ENCODE measurements around the gene PPAN.

PPAN gene

DNA sequence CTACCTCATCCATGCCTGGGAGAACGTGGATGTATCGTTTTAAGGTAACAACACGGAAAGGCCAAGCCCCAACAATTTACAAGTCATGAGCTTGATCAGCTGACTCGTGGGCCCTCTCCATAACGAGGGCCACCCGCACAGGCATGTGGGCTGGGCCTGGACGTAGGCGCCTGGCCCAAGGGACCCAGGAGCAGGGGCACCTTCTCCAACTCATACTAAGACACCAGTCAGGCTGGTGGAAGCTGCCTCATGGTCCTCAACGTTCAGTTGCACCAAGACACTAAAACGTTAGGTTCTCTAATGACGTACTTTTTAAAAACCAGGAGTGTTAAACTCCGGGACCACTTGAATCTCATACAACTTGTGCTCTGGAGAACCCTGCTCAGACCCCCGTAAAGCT is 35.3 kb downstream of the PPAN start:
- DNase-seq (ENCODE audit: low read depth), result no peak

DNA sequence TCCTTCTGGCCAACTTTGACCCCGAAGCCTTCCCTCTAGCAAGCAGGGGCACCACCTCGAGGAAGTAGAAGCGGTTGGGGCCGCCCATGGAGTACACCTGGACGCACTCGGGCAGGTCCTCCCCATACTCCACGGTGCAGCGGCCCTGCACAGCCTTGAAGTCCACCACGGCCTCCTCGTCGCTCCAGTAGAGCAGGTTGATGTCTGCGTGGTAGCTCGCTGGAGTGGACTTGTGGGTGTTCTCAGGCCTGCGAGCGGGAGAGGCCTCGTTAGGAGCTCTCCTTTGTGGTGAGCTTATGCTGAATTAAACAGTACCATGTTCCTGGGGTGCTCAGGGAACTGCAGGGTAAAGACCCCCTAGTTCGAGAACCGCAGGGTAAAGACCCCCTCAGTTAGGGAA is 35.8 kb downstream of the PPAN start:
- no peak for DNase-seq (ENCODE audit: low read depth)

DNA sequence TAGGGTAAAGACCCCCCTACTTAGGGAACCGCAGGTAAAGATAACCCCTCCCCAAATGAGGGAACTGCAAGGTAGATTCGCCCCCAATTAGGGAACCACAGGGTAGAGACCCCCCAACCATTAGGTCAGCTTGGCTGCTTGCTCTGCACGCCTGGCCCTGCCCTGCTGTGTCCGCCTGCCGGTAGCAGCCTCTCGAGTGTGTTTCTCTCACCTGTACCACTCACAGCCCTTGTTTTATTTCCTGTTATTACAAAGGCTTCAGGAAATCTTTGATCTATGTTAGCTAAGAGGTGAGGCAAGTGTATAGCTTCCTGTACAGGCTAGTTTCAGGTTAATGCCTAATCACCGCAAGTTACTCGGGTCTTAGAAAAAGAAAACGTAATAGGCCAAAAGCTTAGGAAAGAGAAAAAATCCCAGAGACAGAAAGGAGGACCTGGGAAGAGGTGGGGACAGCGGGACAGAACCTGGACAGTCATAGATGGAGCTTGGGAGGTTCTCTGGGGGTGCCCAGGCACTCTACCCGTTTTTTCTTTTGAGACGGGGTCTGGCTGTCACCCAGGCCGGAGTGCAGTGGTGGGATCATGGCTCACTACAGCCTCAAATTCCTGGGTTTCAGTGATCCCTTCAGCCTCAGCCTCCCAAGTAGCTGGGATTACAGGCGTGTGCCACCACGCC is 36.7 kb downstream of the PPAN start:
- no peak for DNase-seq (ENCODE audit: low read depth)

DNA sequence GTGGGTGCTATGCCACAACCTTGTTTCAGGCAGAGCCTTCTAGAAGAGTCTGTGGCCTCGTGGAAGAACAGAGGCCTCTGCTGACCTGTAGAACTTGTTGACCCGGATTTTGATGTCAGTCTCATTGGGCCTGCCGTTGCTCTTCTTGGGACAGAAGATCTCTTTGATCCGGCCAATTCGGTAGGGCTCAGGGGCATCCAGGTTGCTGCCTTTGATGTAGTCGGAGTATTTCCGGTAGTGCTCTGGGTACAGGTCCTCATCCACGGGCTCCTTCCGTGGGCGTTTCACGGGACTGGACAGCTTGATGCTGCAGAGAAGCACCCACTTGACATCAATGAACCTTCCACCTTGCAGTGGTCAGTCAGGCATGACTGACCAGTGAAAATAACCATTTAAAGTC is 37.5 kb downstream of the PPAN start:
- no peak for DNase-seq (ENCODE audit: low read depth)

DNA sequence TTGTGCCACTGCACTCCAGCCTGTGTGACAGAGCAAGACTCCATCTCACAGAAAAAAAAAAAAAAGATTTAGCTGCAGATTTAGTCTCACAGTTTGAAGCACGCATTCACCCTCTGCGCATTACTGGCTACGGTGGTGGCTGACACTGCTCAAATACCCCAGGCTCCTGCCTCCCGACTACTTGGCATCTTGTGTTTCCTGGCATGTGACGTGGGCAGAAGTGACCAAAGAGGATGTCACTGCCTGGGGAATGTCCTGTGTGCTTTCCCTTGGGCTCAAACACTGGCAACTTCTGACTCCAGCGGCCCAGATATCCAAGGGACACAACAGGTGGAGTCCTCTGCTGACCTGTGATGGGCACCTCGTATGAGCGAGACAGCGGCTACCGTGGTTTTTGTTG is 38.2 kb downstream of the PPAN start:
- DNase-seq (ENCODE audit: low read depth), result no peak

DNA sequence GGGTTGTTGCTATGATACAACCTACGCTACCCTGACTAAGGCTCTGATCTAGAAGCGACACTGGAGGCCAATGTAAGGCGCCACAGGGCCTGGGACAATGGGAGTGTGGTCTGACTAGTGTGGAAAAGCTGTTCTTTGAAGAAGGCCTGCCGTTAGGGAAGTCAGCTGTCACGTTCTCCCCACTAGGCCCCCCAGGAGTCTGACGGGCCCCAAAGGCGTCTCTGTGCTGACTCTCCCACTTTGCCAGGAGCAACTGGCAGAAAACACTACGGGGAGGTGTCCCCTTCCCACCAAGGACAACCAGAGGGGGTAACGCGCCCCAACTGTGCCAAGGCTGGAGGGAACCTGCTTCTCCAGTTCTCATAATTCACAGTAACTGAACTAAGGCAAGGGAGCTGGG is 38.9 kb downstream of the PPAN start:
- no peak for DNase-seq (ENCODE audit: low read depth)

DNA sequence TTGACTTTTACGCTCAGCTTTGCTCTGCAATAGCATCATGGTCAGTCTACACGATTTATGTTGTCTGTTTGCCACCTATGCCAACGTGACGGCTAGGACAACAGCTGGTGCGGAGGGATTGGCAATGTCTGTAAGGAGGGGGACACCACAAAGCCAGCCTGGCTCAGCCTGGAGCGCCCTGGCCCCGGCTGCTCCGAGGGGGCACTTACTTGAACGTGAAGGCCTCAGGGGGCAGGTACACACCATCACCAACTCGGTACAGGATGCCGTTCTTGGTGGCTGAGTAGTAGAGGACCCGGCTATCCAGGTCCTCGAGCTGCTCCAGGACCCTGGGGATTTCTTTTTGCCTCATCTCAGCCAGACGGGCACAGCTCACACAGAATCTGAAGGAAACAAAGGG is 40.0 kb downstream of the PPAN start:
- no peak for DNase-seq (ENCODE audit: low read depth)

DNA sequence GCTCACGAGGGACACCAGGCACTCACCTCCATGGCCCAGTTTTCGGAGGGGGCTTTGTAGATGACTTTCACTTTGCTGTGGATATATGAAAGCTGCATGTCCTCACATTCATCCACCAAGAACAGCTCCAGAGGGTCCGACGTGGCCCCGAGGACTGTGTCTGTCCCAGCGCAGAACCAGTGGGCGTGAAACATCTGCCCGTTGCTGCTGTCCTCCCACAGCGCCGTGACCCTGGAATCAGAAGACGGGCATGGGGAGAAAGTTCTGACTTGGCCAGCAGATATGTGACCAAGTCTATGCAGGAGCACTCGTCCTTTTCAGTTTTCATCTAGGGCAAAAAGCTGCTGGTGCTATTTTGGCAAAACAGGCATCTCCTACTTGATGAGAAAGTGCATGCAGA is 43.3 kb downstream of the PPAN start:
- DNase-seq (ENCODE audit: low read depth), result no peak

DNA sequence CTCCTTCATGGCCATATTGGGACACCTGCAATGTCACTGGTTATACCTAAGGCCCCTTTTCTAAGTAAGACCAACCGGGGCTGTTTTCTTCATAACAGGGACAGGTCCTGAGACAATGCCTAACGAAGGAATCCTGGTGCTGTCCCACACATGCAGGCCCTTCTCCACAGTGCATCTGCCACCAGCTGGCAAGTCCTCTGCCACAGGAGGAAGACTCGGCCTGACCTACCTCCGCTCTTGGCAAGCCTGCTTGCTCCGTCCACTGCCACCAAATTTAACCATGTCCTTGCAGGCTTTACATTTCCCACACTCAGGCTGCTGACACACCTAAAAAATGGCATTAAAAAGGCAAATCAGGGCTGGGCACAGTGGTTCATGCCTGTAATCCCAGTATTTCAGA is 45.4 kb downstream of the PPAN start:
- DNase-seq (ENCODE audit: low read depth), result no peak

DNA sequence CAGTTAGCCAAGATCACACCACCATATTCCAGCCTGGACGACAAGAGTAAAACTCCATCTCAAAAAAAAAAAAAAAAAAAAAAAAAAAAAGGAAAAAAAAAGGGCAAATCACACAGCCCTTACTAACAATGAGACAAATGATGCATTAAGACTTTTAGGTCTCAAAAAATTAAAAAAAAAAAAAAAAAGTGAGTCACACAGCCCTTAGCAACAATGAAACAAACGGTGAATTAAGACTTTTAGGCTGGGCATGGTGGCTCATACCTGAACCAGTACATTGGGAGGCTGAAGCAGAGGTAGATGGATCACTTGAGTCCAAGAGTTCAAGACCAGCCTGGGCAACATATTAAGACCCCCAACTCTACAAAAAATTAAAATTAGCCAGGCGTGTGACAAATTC is 45.9 kb downstream of the PPAN start:
- no peak for DNase-seq (ENCODE audit: low read depth)

DNA sequence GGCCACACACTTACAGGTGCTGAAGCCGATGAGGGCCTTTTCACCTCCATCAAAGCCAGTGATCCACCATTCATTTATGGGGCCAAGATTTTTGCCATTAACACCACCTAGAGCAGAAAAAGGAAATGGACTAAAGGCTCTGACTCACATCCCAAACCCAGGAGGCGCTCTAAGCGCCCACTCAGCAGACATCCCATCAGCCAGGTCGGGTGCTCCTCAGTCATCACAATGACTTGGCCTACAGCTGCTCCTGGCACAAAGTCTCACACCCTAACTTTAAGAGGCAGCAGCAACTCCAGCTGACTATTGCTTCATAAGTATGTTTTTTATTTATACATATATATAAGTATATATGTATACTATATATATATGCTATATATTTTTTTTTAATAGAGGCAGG is 49.7 kb downstream of the PPAN start:
- DNase-seq (ENCODE audit: low read depth), result no peak

DNA sequence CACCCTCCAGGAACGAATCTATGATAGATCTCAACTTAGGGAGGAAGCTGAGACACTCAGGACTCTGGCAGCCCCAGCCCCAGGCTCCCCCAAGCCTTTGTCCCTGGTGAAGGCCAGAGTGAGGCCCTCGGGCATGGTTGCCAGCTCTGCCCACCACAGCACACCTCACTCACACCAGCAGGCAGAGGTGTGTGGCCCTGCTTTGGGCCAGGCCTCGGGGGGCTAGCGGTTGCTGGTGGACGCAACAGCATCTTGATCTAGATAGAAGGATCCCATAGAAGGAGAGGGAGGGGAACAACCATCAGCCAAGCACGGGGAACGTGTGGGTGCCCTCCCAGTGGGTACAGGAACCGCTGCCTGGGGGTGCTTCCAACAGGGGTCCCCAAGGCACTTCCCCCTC is 51.9 kb downstream of the PPAN start:
- no peak for DNase-seq (ENCODE audit: low read depth)

DNA sequence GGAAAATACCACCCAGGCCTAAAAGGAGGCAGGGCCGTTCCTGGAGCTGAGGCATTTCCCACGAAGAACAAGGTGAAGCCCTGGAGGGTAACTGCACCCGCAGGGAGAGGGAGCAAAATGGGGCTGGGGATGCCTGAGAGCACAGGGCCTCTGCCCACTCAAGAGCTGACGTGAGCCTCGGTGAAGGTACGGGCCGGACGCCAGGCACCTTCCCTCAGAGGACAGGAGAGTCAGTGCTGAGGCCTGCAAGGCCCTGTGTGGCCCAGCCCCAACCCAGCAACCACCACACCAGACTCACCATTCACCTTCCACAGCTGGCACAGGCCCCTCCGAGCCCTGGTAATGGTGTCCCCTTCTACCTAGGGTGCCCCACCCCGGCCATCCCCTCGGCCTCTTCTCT is 52.3 kb downstream of the PPAN start:
- DNase-seq (ENCODE audit: low read depth), result no peak

DNA sequence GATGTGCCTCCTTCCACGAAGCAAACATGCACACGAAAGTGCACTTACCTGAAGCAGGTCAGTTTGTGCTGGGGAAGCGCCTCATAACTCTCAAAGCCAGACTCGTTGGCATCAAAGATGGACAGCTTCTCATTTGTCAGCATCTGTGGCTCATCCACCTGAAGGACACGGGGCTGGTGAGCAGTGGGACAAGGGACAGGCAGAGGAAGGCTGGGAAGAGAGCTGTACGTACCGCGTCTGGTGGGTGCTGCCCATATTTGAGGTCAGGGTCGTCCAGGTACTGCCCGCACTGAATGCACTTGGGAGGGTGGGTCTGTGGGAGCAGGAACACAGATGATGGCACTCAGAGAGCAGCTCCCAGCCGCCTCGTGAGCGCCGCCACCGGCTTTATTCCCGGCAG is 53.4 kb downstream of the PPAN start:
- no peak for DNase-seq (ENCODE audit: low read depth)
